ENCODE data around the gene SPRING1.

The SPRING1 gene

GRCh38 chr12:116708826-116709756 lies 28.8 kb downstream of the SPRING1 start:
- no peak for DNase-seq

- no peak for DNase-seq
Measured at GRCh38 chr12:116707751-116708150, 30.1 kb downstream of the SPRING1 start.

- no peak for DNase-seq
Measured at GRCh38 chr12:116703214-116703795, 34.6 kb downstream of the SPRING1 start.

GRCh38 chr12:116701432-116701831 lies 36.4 kb downstream of the SPRING1 start:
- no peak for DNase-seq

GRCh38 chr12:116700066-116700465 lies 37.8 kb downstream of the SPRING1 start:
- no peak for DNase-seq

GRCh38 chr12:116698554-116699075 lies 39.3 kb downstream of the SPRING1 start:
- no peak for DNase-seq

- no peak for DNase-seq
Measured at GRCh38 chr12:116698116-116698515, 39.8 kb downstream of the SPRING1 start.

GRCh38 chr12:116697716-116698115 lies 40.2 kb downstream of the SPRING1 start:
- no peak for DNase-seq

- DNase-seq = no peak
Measured at GRCh38 chr12:116697305-116697704, 40.6 kb downstream of the SPRING1 start.

- DNase-seq = no peak
Measured at GRCh38 chr12:116695464-116695725, 42.5 kb downstream of the SPRING1 start.

- DNase-seq = no peak
Measured at GRCh38 chr12:116694653-116695463, 43.0 kb downstream of the SPRING1 start.

- DNase-seq = no peak
Measured at GRCh38 chr12:116693286-116694227, 44.3 kb downstream of the SPRING1 start.

GRCh38 chr12:116692605-116693004 lies 45.3 kb downstream of the SPRING1 start:
- DNase-seq = no peak

- no peak for DNase-seq
Measured at GRCh38 chr12:116691636-116692035, 46.2 kb downstream of the SPRING1 start.

- no peak for DNase-seq
Measured at GRCh38 chr12:116691205-116691604, 46.7 kb downstream of the SPRING1 start.

- DNase-seq = no peak
Measured at GRCh38 chr12:116689979-116690744, 47.7 kb downstream of the SPRING1 start.

GRCh38 chr12:116689521-116689920 lies 48.3 kb downstream of the SPRING1 start:
- no peak for DNase-seq
